Omental fat pad (tissue), 4 donors: ENCODE results near the gene ATP6AP2. TPM values are rescaled to one million over a fixed set of nuclear protein-coding genes. Genes with fewer than 3 reads are reported as not detected.
A peak's percentile ranks its signal among the peaks of the same experiment; 100 is the strongest.

Source experiments
- ATAC-seq: fragments of 150-250 bp; one replicate; pipeline ENCODE4 v1.9.1; 2016; ENCODE audit warnings: mild to moderate bottlenecking, moderate library complexity; ENCODE audit not compliant: low FRiP score
- DNase-seq: peaks from one replicate; pipeline ENCODE4 v3.0.0-alpha.2; 2019; ENCODE audit warnings: low spot score
- CTCF ChIP-seq, 3 donors: fragments of 450-650 bp; IDR thresholded peaks; one replicate each; pipeline ENCODE4 v1.5.1; 2016 to 2017; ENCODE audit warnings: antibody characterized with exemption in 3 of 3, mild to moderate bottlenecking in 3 of 3, moderate library complexity in 2 of 3
- small RNA-seq: library from RNA; depleted of rRNA; stranded (forward); fragments of <200 nt; gene quantifications from one replicate; pipeline ENCODE3, GENCODE V24; 2016
- total RNA-seq, 4 donors: library from RNA; depleted of rRNA; stranded (reverse); fragments of >200 nt; gene quantifications; one replicate each; pipeline ENCODE4 v1.1.0, GENCODE V29; 2016

The ATP6AP2 gene
- total RNA-seq, 4 donors from 2014 or later = 87.8 to 122 (median 100) TPM

GRCh38 chrX:40646489-40647306, 65.9 kb downstream of the ATP6AP2 start:
- peak; percentile 24 for ATAC-seq
- TF ChIP-seq CTCF (IDR thresholded peaks at IDR 0.05) = no peak
- DNase-seq = no peak

- DNase-seq (peak; percentile 80), ATAC-seq (peak; percentile 84)
- TF ChIP-seq CTCF (IDR thresholded peaks at IDR 0.05) = no peak
Measured at GRCh38 chrX:40647307-40648197, 66.8 kb downstream of the ATP6AP2 start, which contains the start of gene CXorf38. TSS of gene CXorf38 (minus strand) at chrX:40647561. CDS start at chrX:40647520, 41 bp downstream.

GRCh38 chrX:40651620-40652223, 71.0 kb downstream of the ATP6AP2 start:
- DNase-seq = peak; percentile 81
- TF ChIP-seq CTCF (IDR thresholded peaks at IDR 0.05) = no peak
- ATAC-seq = no peak

GRCh38 chrX:40652664-40653063, 71.9 kb downstream of the ATP6AP2 start:
- no peak for DNase-seq
- no peak for ATAC-seq
- TF ChIP-seq CTCF (IDR thresholded peaks at IDR 0.05) = no peak

- ATAC-seq (no peak), DNase-seq (no peak)
- no peak for TF ChIP-seq CTCF (IDR thresholded peaks at IDR 0.05)
Measured at GRCh38 chrX:40653535-40653934, 72.8 kb downstream of the ATP6AP2 start.

Small RNAs within 50 kb of the gene (small RNA-seq; reads per million reads assigned to genes)
- gene RNU7-164P = not detected

Other genes starting within 250 kb of the ATP6AP2 start
- gene MPC1L, start 42.5 kb downstream of the ATP6AP2 start, total RNA-seq = not detected
- gene CXorf38, start 66.6 kb downstream of the ATP6AP2 start, total RNA-seq = 10 to 100 TPM; 11.7 to 23.3 (median 16.5) TPM
- 10 to 100 TPM; 26.5 to 36.9 (median 32.4) TPM for gene MED14, start 154.6 kb downstream of the ATP6AP2 start, total RNA-seq